ENCODE data around the gene FGF14.
"Not testable (repeated sequence)": the region's sequence is repeated elsewhere in the genome, so short reads cannot be mapped to it uniquely, and the experiment has no call there.

The FGF14 gene

GRCh38 chr13:101868585-101869469 is 533.0 kb downstream of the FGF14 start:
- no peak for DNase-seq (ENCODE audit: low read depth in 2 of 2)

- DNase-seq (ENCODE audit: low read depth in 2 of 2), result no peak
Observed at GRCh38 chr13:101866889-101867581, 534.8 kb downstream of the FGF14 start.

- no peak for DNase-seq (ENCODE audit: low read depth in 2 of 2)
Observed at GRCh38 chr13:101858860-101859259, 543.0 kb downstream of the FGF14 start.

GRCh38 chr13:101846701-101847100 is 555.1 kb downstream of the FGF14 start:
- DNase-seq (ENCODE audit: low read depth in 2 of 2), result no peak

- no peak for DNase-seq (ENCODE audit: low read depth in 2 of 2)
Observed at GRCh38 chr13:101846249-101846648, 555.6 kb downstream of the FGF14 start.

GRCh38 chr13:101845245-101846020 is 556.4 kb downstream of the FGF14 start:
- no peak for DNase-seq (ENCODE audit: low read depth in 2 of 2)

GRCh38 chr13:101841698-101842097 is 560.1 kb downstream of the FGF14 start:
- DNase-seq (ENCODE audit: low read depth in 2 of 2), result no peak

GRCh38 chr13:101838323-101838722 is 563.5 kb downstream of the FGF14 start:
- DNase-seq (ENCODE audit: low read depth in 2 of 2), result no peak

GRCh38 chr13:101837778-101838177 is 564.1 kb downstream of the FGF14 start:
- not testable (repeated sequence) for DNase-seq (ENCODE audit: low read depth in 2 of 2)

GRCh38 chr13:101837288-101837687 is 564.6 kb downstream of the FGF14 start:
- DNase-seq (ENCODE audit: low read depth in 2 of 2), result no peak

- no peak for DNase-seq (ENCODE audit: low read depth in 2 of 2)
Observed at GRCh38 chr13:101835920-101836319, 565.9 kb downstream of the FGF14 start.

GRCh38 chr13:101833671-101834070 is 568.2 kb downstream of the FGF14 start:
- DNase-seq (ENCODE audit: low read depth in 2 of 2), result no peak

GRCh38 chr13:101830035-101830434 is 571.8 kb downstream of the FGF14 start:
- no peak for DNase-seq (ENCODE audit: low read depth in 2 of 2)

GRCh38 chr13:101829484-101829883 is 572.4 kb downstream of the FGF14 start:
- DNase-seq (ENCODE audit: low read depth in 2 of 2), result no peak

- DNase-seq (ENCODE audit: low read depth in 2 of 2), result no peak
Observed at GRCh38 chr13:101828119-101828518, 573.7 kb downstream of the FGF14 start.

GRCh38 chr13:101817898-101818297 is 584.0 kb downstream of the FGF14 start:
- no peak for DNase-seq (ENCODE audit: low read depth in 2 of 2)

- DNase-seq (ENCODE audit: low read depth in 2 of 2), result no peak
Observed at GRCh38 chr13:101811881-101812280, 590.0 kb downstream of the FGF14 start.

- no peak for DNase-seq (ENCODE audit: low read depth in 2 of 2)
Observed at GRCh38 chr13:101811284-101811839, 590.5 kb downstream of the FGF14 start.

- DNase-seq (ENCODE audit: low read depth in 2 of 2), result no peak
Observed at GRCh38 chr13:101799196-101799595, 602.7 kb downstream of the FGF14 start.

- no peak for DNase-seq (ENCODE audit: low read depth in 2 of 2)
Observed at GRCh38 chr13:101798437-101798836, 603.4 kb downstream of the FGF14 start.

- DNase-seq (ENCODE audit: low read depth in 2 of 2), result no peak
Observed at GRCh38 chr13:101795460-101795859, 606.4 kb downstream of the FGF14 start.

GRCh38 chr13:101795025-101795424 is 606.8 kb downstream of the FGF14 start:
- DNase-seq (ENCODE audit: low read depth in 2 of 2), result no peak

Measured in stimulated activated CD4-positive, alpha-beta T cell treated with anti-CD3 and anti-CD28 coated beads, Interleukin-4, amount 100 ng/mL, for 48 hours (primary cell).